Skeletal muscle cell (primary cell): Measurements from ENCODE around the gene ALDH1A3.
A peak's percentile ranks its signal among the peaks of the same experiment; 100 is the strongest.

Experiments used
- DNase-seq: peaks from one replicate; pipeline ENCODE4 v3.0.0-alpha.2; 2010; ENCODE audit warnings: low read depth
- H3K4me3 ChIP-seq: 2 replicates; pipeline ENCODE4 v1.5.1; 2011; ENCODE audit warnings: low read depth, mild to moderate bottlenecking, control low read depth, low read length, moderate library complexity

ALDH1A3 gene

DNA sequence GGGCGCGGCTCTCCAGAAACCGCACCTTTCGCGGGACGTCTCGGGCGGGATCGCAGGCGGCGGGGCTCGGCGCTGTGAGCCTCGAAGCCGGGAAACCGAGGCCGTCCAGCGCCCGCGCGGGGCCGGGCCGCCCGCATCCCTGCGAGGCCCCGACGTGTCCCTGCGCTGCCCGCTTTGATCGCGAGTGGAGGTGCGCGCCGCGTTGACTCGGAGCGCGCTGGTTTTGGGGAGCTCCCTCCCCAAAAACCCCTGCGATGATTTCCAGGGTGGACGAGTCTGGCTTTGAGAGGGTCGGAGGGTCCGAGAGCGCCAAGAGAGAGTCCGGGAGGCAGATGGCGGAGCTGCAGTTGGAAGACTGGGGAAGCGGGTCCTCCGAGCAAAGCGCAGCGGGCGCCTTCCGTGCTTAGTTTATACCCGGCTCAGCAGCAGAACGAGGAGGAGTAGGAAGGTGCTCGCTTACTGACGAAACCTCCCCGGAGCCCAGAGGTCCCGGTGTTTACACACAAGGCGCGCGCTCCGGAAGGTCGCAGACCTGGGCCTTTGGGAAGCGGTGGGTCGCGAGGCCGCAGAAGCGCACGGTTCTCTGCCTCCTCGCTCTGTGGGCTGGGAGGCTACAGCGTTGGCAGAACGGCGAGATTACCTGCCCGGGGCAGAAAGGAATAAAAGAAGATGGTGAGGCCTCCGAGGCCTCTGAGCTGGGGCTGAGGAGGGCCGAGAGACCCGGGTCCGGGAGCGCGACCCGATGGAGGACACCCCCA, 687 bp downstream of the ALDH1A3 start:
- no peak for DNase-seq
- H3K4me3 ChIP-seq = peak overlapping the region; percentile 51

DNA sequence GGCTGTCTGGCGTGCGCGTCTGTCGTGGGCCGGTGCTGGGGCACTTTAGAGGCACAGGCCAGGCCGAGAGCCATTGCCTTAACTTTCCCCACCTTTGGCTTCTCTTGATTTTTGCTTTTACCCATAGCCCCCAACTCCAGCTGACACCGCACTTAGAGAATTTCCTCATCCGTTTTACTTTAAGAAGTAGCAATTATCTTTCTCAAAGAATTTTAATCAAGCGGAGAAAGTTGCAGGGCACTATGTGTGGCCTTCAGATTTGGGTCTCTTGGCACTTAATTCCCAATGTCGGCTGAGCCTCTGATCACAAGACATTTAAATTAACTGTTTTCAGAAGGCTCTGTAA, 1.2 kb downstream of the ALDH1A3 start:
- DNase-seq = no peak
- H3K4me3 ChIP-seq = peak overlapping the region; percentile 51

DNA sequence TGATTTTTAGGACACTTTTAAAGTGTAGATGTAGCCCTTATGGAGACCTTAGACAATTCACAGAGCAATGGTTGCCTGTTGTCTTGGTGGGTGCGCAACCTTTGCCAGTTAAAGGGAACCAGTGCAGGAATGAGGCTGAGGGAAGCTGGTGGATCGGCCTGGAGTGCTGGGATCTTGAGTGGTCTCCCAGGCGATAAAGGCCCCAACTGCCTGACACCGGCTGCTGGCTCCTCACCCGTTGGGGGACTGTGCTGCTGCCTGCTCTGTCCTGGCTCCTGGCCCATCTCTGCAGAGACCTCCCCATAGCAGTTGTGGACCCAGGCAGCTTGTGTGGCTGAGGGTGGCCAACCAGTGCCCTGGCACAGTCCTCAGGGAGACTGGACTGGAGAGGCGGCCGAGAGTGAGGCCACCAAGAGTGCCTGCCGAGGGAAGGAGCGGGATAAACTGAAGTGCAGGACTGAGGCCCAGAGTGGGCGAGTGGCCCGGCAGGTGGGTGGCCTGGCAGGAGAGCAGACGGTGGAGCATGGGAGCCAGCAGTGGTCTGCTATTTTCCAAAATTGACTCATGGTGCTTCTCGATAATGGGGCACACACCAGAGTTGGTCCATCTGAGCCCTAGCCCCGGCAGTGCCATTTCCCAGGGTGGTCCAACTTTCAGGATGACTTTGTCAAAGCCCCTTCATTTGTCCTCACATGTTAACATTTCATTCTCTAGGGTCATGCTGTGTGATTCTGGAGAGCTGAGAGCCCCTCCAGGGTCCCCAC, 2.1 kb downstream of the ALDH1A3 start:
- DNase-seq = no peak

DNA sequence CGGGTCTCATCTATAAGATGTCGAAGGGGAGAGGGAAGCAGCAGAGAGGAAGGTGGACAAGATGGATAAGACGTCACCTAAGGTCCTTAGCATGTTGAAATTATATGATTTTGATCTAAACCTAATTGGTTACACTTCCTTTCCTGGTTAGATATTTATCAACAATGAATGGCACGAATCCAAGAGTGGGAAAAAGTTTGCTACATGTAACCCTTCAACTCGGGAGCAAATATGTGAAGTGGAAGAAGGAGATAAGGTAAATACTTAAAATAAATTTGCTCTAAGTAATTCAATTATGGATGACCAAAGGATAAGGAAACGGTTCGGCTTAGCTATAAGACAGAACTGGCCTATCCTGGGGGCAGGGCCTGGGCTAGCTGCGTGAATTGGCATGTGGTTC, 5.5 kb downstream of the ALDH1A3 start:
- no peak overlapping the region for H3K4me3 ChIP-seq
- DNase-seq = no peak

More for the DNA sequence above, 2.1 kb downstream of the ALDH1A3 start:
- no peak overlapping the region for H3K4me3 ChIP-seq

DNA sequence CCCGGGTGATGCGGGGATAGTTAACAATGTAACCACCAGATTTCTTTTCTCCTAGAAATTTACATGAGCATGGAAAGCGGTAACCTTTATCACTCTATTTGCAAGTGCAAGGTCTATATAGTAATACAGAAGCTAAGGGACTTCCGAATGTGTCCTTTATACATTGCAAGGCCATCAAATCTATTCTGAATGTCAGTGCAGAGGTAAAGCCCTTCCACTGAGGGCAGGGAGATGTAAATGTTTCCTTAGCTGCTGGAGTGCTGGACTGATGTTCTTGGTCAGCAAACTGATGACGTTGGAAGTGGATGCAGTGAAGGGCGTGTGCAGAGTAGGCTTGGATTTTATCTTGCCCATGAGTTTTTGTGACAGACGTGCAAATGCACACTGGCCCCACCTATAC, 6.2 kb downstream of the ALDH1A3 start:
- DNase-seq = no peak
- H3K4me3 ChIP-seq = no peak overlapping the region

DNA sequence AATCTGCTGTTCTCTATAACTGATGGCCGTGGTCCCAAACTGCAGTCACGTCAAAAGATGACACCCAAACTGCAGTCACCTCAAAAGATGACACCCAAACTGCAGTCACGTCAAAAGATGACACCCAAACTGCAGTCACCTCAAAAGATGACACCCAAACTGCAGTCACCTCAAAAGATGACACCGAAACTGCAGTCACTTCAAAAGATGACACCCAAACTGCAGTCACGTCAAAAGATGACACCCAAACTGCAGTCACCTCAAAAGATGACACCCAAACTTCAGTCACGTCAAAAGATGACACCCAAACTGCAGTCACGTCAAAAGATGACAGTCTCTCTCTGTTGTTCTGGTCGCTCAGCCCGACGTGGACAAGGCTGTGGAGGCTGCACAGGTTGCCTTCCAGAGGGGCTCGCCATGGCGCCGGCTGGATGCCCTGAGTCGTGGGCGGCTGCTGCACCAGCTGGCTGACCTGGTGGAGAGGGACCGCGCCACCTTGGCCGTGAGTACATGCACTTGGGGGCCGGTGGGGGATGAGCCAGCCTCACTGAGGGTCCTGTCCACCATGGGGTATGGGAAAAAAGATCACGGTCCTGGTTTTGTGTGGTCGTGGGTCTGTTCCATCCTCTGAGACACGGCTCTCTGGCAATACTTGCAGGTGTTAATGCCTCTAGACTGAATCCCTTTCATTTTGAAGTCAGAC, 7.7 kb downstream of the ALDH1A3 start:
- no peak for DNase-seq
- no peak overlapping the region for H3K4me3 ChIP-seq

DNA sequence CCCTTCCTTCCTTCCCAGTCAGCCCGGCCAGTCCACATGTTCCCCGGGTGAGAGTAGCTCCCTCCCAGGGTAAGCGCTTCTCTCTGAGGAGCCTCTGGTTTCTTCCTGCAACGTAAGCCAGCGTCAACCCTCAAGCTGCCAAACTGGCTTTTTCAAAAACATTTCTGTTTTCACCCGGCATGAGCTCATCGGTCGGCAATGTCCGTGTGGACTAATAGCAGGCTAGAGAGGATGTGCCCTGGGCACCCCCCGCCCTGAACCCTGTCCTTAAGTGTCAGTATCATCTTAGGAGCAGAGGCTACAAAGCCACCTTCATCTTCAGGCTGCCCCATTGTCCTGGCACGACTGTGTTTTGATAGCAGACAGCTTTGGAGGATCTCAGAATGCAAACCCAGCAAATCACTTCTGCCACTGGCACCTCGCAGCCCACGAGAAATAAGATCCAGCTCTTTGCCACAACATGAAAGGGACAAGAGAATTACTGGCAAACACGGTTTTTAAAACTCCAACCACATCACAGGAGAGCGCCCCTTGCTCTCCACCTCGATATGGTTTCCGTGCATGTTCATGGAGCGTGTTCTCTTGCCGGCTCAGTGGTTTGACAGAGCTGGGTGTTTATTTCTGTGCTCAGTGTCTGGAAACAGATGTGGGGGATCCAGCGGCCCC, 9.9 kb downstream of the ALDH1A3 start:
- H3K4me3 ChIP-seq = no peak overlapping the region
- DNase-seq = peak; percentile 59

DNA sequence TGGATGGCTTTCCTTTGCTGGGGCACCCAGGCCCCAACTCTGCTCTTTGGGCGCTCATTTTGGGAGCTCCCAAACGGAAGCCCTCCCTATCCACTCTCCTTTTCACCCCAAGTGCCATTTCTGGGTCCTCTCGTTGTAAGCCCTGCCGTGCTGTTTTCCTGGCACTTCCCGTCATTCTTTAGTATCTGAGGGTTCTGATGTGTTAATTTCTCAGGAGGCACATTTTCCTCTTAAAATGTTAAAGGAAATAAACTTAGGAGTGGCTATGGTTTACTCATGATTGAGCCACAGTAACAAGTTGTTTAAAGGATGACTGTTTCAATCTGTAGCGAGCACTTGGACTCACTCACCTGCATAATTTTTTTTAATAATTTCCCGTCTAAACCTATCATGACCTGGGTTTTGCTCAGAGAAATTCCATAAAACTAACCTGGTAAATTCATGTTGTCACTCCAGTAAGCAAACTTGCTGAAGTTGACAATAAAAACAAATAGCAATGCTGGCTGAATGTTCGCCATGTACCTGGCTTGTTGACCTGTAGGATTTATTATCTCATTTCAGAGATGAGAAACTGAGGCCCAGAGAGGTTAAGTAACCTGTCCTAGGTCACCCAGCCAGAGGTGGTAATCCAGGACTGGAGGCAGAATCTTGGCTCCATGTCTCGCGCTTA, 10.6 kb downstream of the ALDH1A3 start:
- H3K4me3 ChIP-seq = no peak overlapping the region
- DNase-seq = no peak

DNA sequence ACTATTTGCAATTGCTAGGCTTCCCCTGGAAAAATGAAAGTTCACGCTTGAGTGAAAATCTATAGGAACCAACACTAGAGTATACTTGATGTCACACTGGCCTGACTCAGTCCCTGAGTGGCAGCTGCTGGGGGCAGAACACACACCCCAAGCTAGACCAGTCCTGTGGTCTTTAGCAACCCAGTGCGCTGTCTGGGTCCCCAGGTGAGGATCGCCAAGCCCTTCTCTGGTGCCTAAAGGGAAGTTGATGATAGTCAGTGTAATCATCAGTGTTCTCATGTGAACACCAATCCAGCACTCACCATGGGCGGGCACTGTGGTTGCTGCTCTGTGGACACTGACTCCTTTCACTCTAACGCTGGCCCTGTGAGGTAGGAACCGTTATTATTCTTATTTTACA, 11.2 kb downstream of the ALDH1A3 start:
- no peak overlapping the region for H3K4me3 ChIP-seq
- DNase-seq = no peak

DNA sequence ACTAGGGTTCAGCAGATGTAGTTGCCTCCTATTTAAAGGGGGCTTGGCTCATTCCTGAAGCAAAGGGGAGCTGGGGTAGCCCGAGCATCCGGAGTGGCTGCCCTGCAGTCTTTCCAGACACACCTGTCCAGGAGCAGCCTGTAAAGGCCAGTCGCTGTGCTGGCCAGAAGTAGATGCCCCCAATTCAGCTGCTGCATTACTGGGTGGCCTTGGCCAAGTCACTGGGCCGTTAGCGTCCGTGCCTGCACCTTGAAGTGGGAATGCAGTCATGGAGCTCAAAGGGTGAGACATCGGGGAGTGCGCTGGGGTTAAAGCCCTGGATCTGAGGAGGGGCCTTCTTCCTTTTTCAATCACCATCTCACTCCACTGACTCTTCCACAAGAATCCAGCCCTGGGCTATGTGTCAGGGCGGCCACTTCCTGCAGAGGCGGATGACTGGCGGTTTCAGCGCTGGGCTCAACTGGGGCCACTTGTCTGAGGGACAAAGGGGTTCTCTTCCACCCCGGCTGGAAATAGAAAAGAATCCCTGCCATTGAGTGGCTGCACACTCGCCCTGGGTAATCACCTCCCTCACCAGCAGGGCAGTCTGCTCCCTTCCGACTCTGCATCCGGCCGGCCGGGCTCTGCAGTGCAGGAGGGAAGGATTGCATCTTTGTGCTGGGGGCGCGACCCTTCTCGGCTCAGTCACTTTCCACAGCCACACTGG, 11.8 kb downstream of the ALDH1A3 start:
- DNase-seq = no peak
- H3K4me3 ChIP-seq = no peak overlapping the region

DNA sequence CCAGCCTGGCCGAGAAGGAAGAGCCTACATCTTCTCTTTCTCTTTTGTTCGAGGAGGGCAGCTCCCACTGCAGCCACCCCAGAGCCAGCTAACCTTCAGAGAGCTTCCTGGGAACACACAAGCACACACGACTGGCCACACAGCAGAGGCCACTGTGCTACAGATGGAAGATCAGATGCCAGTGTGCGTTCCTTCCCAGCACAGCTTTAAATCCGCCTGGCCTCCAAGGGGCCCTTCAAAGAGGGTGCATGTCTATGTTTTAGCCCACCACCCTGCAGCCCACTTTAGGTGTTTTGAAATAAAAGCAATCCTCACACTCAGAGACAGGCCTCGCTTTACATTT, 12.4 kb downstream of the ALDH1A3 start:
- no peak overlapping the region for H3K4me3 ChIP-seq
- no peak for DNase-seq

DNA sequence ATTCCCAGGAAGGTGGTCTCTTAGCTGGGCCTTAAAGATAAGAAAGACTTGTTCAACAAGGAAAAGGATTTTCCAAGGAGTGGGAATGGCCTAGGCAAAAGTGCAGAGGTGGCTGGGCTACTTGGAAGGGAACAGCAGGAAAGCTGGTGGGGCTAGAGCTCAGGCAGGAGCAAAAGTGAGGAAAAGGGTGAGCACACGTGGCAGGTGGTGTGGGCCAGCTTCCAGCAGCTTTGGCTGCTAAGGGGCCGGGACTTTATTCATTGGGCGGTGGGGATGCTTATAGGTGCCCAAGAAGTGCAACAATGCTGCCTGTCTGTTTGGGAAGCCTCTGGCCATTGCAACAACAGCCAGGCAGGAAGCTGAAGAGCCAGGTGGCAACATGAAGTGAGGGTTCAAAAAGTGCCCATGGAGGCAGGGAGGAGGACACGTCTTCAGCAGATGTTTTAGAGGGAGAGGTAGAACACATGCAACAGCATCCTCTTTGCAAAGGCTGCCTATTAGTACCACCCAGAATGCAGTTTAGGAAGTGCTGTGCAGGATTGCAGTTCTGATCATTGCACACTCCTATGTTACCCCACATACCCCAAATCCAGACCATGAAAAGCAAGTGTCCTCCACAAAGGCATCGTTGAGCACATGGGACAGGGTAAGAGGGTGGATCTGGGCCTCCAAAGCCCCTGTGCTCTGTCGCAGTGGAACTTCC, 13.8 kb downstream of the ALDH1A3 start:
- H3K4me3 ChIP-seq = no peak overlapping the region
- DNase-seq = no peak

DNA sequence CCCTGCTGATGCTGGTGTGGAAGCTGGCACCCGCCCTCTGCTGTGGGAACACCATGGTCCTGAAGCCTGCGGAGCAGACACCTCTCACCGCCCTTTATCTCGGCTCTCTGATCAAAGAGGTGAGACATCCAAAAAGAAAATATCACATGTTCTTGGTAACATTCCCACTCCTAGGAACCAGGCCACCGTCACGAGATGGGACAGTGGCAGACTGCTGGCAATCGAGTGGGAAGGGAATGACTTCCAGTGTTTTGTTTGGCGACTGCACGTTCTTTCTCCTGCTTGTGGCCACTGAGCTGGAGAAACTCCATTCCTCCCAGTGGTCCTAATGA, 14.3 kb downstream of the ALDH1A3 start:
- no peak overlapping the region for H3K4me3 ChIP-seq
- DNase-seq = no peak

DNA sequence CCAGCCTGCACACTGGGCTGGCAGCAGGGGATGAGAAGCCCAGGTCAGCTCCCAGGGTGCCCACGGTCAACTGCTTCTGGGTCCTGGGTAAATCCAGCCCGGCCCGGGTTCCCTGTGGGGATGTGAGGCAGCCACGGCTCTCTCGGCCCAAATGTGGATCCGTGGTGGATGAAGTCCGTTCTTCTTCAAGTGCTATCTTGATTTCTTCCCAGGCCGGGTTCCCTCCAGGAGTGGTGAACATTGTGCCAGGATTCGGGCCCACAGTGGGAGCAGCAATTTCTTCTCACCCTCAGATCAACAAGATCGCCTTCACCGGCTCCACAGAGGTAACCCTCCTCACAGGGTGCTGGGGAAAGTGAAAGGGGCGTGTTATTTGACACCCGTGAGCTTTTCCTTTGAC, 16.1 kb downstream of the ALDH1A3 start:
- no peak for DNase-seq
- no peak overlapping the region for H3K4me3 ChIP-seq

DNA sequence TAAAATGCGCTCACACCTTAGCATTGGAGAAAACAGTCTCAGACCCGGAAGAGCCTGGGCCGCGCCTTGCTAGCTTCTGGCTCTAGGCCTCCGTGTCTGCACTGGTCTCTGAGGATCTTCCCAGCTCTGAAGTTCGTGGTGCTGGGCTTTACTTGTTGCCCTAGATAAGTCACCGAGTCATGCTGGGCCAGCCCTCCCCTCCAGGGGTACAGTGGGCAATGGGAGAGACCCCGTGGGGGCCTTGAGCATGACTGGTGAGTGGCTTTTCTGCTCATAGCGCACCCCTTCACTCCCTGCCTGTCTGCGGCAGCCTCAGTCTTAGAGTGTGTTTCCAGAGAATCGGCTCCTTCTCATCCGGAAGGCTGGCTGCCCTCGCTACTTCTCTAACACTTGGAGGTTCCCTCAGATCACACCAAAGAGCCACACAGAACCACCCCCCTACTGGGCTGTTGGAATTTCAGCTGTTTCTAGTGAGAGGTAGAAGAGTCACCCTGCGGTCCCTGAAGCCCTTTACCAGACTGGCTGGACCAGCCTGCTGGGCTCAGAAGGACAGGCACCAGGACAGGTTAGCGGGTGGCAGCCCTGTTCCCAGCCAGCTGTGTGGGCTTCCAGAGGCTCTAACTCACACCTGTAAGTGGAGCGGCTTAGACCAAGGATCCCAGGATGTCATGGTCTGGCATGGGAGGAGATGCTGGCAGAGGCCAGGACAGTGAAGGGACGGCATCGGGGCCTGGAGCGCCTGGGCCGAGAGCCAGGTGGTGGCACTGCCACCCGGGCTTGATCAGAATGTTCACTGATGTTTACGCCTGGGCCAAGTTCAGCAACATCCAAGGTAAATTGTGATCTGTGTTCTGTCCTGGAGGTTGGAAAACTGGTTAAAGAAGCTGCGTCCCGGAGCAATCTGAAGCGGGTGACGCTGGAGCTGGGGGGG, 17.9 kb downstream of the ALDH1A3 start:
- no peak overlapping the region for H3K4me3 ChIP-seq
- DNase-seq = no peak

DNA sequence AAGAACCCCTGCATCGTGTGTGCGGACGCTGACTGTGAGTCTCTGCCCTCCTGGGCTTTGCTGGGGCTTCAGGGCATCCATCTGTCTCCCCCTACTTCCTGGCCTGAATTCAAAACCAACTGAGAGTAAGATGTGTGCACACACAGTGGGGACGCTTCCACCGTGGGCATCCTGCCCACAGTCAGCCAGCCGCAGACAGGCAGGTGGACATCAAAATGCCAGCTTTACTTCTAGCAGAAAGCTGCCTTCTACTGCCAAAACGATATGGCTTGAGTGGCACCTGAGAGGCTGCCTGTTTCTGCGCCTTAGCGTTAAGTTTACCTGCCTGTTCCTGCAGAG, 18.5 kb downstream of the ALDH1A3 start:
- DNase-seq = no peak
- H3K4me3 ChIP-seq = no peak overlapping the region

DNA sequence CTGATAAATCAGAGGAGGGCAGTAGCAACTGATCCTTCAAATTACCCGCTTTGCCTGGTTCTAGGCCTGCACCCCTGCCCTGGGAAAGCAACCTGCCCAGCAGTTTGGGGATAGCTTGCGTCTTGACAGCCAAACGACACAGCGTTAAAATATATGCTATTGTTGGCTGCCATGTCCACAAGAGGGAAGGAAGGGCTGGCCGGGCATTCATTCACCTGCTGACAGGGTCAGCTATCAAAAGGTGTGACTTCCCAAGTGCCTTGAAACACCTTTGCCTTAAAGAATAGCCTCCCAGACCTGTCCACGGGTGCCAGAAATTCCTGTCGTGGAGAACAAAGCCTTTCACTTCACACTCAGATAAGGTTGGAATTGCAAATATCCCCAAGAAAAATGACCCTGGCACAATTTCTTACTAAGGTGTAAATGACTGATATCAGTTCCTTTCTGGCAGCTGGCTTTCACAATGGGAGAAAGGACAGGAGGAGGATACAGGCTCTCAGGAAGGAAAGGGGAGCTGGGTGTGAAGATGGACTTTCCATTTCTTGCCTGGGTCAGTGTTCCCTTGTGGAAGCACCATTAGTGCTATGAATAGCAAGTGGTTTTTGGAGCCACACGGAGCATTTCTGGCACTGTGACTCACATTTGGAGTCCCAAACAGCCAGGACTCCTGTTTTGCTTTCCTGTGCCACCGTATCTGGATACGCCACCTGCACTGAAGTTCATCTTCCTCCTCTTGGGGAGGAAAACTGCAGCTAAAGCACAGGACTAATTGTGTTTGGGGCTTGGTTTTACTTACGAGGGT, 19.2 kb downstream of the ALDH1A3 start:
- H3K4me3 ChIP-seq = no peak overlapping the region
- DNase-seq = no peak
